ENCODE data around the gene EXOC7. TPM values are rescaled to one million over a fixed set of nuclear protein-coding genes. Genes with fewer than 3 reads are reported as not detected.

EXOC7 gene
- polyA plus RNA-seq, 3 donors, result 30.7 to 86.5 (median 42.4) TPM

DNA sequence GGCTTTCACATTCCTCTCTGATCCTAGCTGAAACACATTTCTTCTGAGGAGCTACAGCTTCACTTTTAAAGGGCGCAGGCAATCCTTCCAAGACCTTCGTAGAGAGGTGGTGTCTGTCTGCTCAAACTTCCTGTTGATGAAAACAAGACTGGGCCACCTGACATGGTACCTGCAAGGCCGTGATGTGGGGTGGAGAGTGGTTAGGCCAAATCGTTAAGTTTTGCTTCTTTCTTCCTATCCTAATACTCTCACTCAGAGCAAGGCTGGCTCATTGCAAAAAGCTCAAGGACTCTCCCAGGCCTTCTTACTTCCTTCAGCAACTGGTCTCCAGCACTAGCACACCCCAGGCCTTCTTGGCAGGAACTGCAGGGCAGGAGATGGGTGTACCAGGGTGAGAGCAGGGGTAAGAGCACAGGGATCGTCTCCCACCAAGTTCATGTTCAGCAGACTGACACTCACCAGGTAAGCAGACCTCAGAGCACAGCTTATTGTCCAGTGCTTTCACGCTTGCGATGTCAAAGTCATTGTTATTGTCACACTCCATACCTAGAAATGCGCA lies 48.4 kb upstream of the EXOC7 start:
- intact Hi-C loops (cut with micrococcal nuclease), result no loop called here
- Mint-ChIP-seq H3K36me3 (no peaks in the 10 kb centered on the region), H3K4me1 (peaks cover 3% of the 10 kb centered on the region), H3K4me3 (no peak overlapping the region), H3K9me3 (no peaks in the 10 kb centered on the region), H3K27ac (no peak overlapping the region), H3K27me3 (ENCODE audit: low read depth in 3 of 3) (peaks cover 1 to 2% (median 1%) of the 10 kb centered on the region in 3 donors)
- Histone ChIP-seq H3K4me1 (ENCODE audit: control insufficient read depth in 1 of 2, insufficient read depth in 2 of 2, low read length in 2 of 2) (no peaks in the 10 kb centered on the region), H2AFZ (ENCODE audit: insufficient read depth, low read depth, low read length, poor library complexity, severe bottlenecking) (no peak overlapping the region), H3K4me3 (replicated peaks in 1 of 3; ENCODE audit: low read depth in 2 of 3, low read length in 3 of 3) (no peak overlapping the region), H3K4me2 (replicated peaks; ENCODE audit: extremely low read depth, low read length, poor library complexity, severe bottlenecking) (no peak overlapping the region), H3K79me2 (ENCODE audit: insufficient read depth, low read length) (no peaks in the 10 kb centered on the region), H3K27me3 (ENCODE audit: control insufficient read depth in 2 of 2, insufficient read depth in 2 of 2, low read length in 2 of 2) (no peaks in the 10 kb centered on the region), H3K36me3 (replicated peaks in 1 of 2; ENCODE audit: control insufficient read depth in 1 of 2, insufficient read depth in 2 of 2, low read length in 2 of 2) (no peaks in the 10 kb centered on the region), H3K9ac (ENCODE audit: insufficient read depth, low read length, poor library complexity, severe bottlenecking) (no peak overlapping the region), H4K20me1 (ENCODE audit: insufficient read depth, low read length) (no peaks in the 10 kb centered on the region), H3K9me3 (replicated peaks in 1 of 2; ENCODE audit: control insufficient read depth in 1 of 2, insufficient read depth in 1 of 2, low read length in 2 of 2) (no peaks in the 10 kb centered on the region), H3K27ac (ENCODE audit: low read depth in 1 of 2, low read length in 2 of 2) (no peak overlapping the region)
- 88% methylated on average over 3 of the region's 8 CpGs for WGBS (ENCODE audit: insufficient coverage)
- no peak for DNase-seq
- TF ChIP-seq, protein P1, sequence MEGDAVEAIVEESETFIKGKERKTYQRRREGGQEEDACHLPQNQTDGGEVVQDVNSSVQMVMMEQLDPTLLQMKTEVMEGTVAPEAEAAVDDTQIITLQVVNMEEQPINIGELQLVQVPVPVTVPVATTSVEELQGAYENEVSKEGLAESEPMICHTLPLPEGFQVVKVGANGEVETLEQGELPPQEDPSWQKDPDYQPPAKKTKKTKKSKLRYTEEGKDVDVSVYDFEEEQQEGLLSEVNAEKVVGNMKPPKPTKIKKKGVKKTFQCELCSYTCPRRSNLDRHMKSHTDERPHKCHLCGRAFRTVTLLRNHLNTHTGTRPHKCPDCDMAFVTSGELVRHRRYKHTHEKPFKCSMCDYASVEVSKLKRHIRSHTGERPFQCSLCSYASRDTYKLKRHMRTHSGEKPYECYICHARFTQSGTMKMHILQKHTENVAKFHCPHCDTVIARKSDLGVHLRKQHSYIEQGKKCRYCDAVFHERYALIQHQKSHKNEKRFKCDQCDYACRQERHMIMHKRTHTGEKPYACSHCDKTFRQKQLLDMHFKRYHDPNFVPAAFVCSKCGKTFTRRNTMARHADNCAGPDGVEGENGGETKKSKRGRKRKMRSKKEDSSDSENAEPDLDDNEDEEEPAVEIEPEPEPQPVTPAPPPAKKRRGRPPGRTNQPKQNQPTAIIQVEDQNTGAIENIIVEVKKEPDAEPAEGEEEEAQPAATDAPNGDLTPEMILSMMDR (IDR thresholded peaks at IDR 0.05), result no peak

GRCh38 chr17:76150712-76151622 lies 47.4 kb upstream of the EXOC7 start:
- Histone ChIP-seq H3K4me1 (ENCODE audit: control insufficient read depth in 1 of 2, insufficient read depth in 2 of 2, low read length in 2 of 2) (peaks cover 5 to 6% of the 10 kb centered on the region in 2 donors), H3K36me3 (replicated peaks in 1 of 2; ENCODE audit: control insufficient read depth in 1 of 2, insufficient read depth in 2 of 2, low read length in 2 of 2) (no peaks in the 10 kb centered on the region), H2AFZ (ENCODE audit: insufficient read depth, low read depth, low read length, poor library complexity, severe bottlenecking) (no peak overlapping the region), H3K4me3 (replicated peaks in 1 of 3; ENCODE audit: low read depth in 2 of 3, low read length in 3 of 3) (no peak overlapping the region), H4K20me1 (ENCODE audit: insufficient read depth, low read length) (no peaks in the 10 kb centered on the region), H3K27me3 (ENCODE audit: control insufficient read depth in 2 of 2, insufficient read depth in 2 of 2, low read length in 2 of 2) (no peaks in the 10 kb centered on the region), H3K9me3 (replicated peaks in 1 of 2; ENCODE audit: control insufficient read depth in 1 of 2, insufficient read depth in 1 of 2, low read length in 2 of 2) (no peaks in the 10 kb centered on the region), H3K9ac (ENCODE audit: insufficient read depth, low read length, poor library complexity, severe bottlenecking) (no peak overlapping the region), H3K27ac (ENCODE audit: low read depth in 1 of 2, low read length in 2 of 2) (no peak overlapping the region), H3K79me2 (ENCODE audit: insufficient read depth, low read length) (no peaks in the 10 kb centered on the region), H3K4me2 (replicated peaks; ENCODE audit: extremely low read depth, low read length, poor library complexity, severe bottlenecking) (no peak overlapping the region)
- intact Hi-C loops (cut with micrococcal nuclease), result no loop called here
- H3K4me3 Mint-ChIP-seq, result no peak overlapping the region
- peaks cover 9% of the 10 kb centered on the region for H3K4me1 Mint-ChIP-seq
- no peaks in the 10 kb centered on the region for H3K36me3 Mint-ChIP-seq
- no peak overlapping the region for H3K27ac Mint-ChIP-seq
- 93% methylated on average over 19 of the region's 23 CpGs for WGBS (ENCODE audit: insufficient coverage)
- no peaks in the 10 kb centered on the region for H3K9me3 Mint-ChIP-seq
- TF ChIP-seq, protein P1 (IDR thresholded peaks at IDR 0.05), result no peak
- peaks cover 0 to 2% (median 0%) of the 10 kb centered on the region in 3 donors for H3K27me3 Mint-ChIP-seq (ENCODE audit: low read depth in 3 of 3)
- DNase-seq, result no peak
